ENCODE data around the gene SMNDC1. TPM values are rescaled to one million over a fixed set of nuclear protein-coding genes. Genes with fewer than 3 reads are reported as not detected.
"Not testable (repeated sequence)": the region's sequence is repeated elsewhere in the genome, so short reads cannot be mapped to it uniquely, and the experiment has no call there.

The SMNDC1 gene
- total and polyA plus RNA-seq, 8 donors: 24.2 to 52.6 (median 45.4) TPM

DNA sequence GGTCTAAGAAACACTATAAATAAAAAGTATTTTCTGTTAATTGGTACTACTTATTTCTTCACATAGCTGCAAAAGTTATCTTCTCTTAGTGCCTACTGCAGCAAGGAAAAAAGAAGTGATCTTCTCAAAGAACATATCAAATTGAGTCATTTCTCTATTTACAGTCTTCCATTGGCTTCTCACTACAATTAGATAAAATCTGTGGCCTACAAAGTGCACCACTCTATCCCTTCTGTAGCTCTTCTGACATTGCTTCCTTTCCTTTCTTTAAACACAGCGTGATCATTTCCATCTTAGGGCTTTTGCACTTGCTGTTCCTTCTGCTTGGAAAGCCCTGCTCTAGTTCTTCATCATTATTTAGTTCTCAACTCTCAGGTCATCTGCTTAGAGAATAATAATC, 52.6 kb downstream of the SMNDC1 start:
- H3K27ac ChIP-seq: no peak overlapping the region
- intact Hi-C loops (cut with DNase I): no loop called here
- no peaks in the 10 kb centered on the region for H3K36me3 ChIP-seq
- no peak overlapping the region for H3K4me3 ChIP-seq
- no peaks in the 10 kb centered on the region for H3K4me1 ChIP-seq
- TF ChIP-seq, protein P1, sequence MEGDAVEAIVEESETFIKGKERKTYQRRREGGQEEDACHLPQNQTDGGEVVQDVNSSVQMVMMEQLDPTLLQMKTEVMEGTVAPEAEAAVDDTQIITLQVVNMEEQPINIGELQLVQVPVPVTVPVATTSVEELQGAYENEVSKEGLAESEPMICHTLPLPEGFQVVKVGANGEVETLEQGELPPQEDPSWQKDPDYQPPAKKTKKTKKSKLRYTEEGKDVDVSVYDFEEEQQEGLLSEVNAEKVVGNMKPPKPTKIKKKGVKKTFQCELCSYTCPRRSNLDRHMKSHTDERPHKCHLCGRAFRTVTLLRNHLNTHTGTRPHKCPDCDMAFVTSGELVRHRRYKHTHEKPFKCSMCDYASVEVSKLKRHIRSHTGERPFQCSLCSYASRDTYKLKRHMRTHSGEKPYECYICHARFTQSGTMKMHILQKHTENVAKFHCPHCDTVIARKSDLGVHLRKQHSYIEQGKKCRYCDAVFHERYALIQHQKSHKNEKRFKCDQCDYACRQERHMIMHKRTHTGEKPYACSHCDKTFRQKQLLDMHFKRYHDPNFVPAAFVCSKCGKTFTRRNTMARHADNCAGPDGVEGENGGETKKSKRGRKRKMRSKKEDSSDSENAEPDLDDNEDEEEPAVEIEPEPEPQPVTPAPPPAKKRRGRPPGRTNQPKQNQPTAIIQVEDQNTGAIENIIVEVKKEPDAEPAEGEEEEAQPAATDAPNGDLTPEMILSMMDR (IDR thresholded peaks at IDR 0.05): no peak
- H3K27me3 ChIP-seq: no peaks in the 10 kb centered on the region
- DNase-seq (no peak), ATAC-seq (no peak)
- no peaks in the 10 kb centered on the region for H3K9me3 ChIP-seq

DNA sequence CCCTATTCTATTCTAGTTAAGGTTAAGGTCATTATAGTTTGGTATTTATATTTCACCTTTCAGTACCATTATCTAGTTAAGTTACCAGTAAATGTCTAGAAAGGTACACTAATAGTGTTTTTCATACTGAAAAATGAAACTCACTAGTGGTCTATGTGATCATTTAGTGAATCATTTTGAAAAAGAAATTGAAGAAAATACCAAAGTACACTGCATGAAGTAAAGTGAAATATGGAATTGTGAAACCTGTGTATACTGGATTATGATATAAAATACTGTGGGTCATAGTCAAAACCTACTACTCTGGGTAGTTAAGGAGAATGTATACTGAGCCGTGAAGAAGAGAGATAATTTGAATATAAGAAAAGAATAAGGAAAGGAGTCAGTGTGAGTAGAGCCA, 53.3 kb downstream of the SMNDC1 start:
- H3K4me1 ChIP-seq; H3K4me3 ChIP-seq; H3K36me3 ChIP-seq; H3K9me3 ChIP-seq; H3K27ac ChIP-seq; DNase-seq; intact Hi-C loops (cut with DNase I); H3K27me3 ChIP-seq; ATAC-seq: not testable (repeated sequence)

DNA sequence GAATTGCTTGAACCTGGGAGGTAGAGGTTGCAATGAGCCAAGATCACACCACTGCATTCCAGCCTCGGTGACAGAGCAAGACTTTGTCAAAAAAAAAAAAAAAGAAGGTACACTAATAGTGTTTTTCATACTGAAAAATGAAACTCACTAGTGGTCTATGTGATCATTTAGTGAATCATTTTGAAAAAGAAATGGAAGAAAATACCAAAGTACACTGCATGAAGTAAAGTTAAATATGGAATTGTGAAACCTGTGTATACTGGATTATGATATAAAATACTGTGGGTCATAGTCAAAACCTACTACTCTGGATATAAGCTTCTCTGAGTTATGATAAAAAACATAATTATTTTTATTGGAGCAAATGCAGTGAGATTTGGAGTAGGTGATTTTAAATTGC, 55.2 kb downstream of the SMNDC1 start:
- intact Hi-C loops (cut with DNase I); H3K4me3 ChIP-seq; H3K4me1 ChIP-seq; H3K9me3 ChIP-seq; ATAC-seq; DNase-seq; H3K27me3 ChIP-seq; H3K27ac ChIP-seq; H3K36me3 ChIP-seq: not testable (repeated sequence)

DNA sequence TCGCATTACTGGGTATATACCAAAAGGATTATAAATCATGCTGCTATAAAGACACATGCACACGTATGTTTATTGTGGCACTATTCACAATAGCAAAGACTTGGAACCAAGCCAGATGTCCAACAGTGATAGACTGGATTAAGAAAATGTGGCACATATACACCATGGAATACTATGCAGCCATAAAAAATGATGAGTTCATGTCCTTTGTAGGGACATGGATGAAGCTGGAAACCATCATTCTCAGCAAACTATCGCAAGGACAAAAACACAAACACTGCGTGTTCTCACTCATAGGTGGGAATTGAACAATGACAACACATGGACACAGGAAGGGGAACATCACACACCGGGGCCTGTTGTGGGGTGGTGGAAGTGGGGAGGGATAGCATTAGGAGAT, 56.9 kb downstream of the SMNDC1 start:
- ATAC-seq; H3K4me3 ChIP-seq; H3K27me3 ChIP-seq; intact Hi-C loops (cut with DNase I); H3K36me3 ChIP-seq; H3K9me3 ChIP-seq; DNase-seq; H3K4me1 ChIP-seq; H3K27ac ChIP-seq: not testable (repeated sequence)

DNA sequence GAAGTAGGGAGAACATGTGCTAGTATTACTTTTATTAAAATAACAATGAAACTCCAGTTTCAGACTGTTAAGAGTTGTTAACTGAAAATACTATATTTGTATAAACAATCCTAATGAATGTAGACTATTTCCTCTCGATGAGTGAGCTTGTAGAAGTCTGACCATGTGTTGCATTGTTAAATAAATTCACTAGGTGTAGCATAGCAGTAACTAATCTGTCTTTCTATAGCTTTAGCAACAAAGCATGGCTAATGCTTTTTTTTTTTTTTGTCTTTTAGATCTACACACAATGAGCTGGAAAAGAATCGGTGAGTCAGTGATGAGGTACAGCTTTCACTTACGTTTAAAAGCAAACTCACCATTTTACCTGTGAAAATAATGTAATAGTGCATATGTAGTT, 60.2 kb downstream of the SMNDC1 start:
- Histone ChIP-seq H3K9me3 (no peaks in the 10 kb centered on the region), H3K4me3 (no peak overlapping the region), H3K27me3 (no peaks in the 10 kb centered on the region), H3K27ac (no peak overlapping the region), H3K36me3 (peaks cover 0 to 8% of the 10 kb centered on the region in 2 donors), H3K4me1 (peaks cover 0 to 4% of the 10 kb centered on the region in 2 donors)
- intact Hi-C loops (cut with DNase I): no loop called here
- ATAC-seq (no peak), DNase-seq (no peak)
- TF ChIP-seq, protein P1 (IDR thresholded peaks at IDR 0.05): no peak

DNA sequence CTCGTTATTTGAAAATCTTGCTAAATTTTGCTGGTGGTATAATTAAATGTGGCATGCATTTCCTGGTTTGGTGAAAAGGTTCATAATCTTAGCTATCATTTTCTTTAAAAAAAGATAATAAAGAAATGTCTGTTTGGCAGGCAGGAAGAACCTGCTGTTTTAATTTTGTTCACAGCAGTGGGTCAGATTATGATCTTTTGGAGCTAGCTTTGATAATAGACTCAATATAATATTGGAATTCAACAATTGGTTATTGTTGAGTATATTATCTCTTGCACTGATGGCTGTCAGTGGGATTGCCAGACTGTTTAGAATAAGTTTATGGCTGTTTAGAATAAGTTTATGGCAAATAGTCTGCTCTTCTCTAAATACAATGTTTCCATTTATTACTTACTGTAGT, 62.2 kb downstream of the SMNDC1 start:
- H3K36me3 ChIP-seq: peaks cover 0 to 8% of the 10 kb centered on the region in 2 donors
- H3K4me1 ChIP-seq: peaks cover 0 to 4% of the 10 kb centered on the region in 2 donors
- no peaks in the 10 kb centered on the region for H3K9me3 ChIP-seq
- no peak overlapping the region for H3K27ac ChIP-seq
- intact Hi-C loops (cut with DNase I): no loop called here
- no peak for DNase-seq
- TF ChIP-seq, protein P1 (IDR thresholded peaks at IDR 0.05): no peak
- no peak for ATAC-seq
- H3K27me3 ChIP-seq: no peaks in the 10 kb centered on the region
- no peak overlapping the region for H3K4me3 ChIP-seq

DNA sequence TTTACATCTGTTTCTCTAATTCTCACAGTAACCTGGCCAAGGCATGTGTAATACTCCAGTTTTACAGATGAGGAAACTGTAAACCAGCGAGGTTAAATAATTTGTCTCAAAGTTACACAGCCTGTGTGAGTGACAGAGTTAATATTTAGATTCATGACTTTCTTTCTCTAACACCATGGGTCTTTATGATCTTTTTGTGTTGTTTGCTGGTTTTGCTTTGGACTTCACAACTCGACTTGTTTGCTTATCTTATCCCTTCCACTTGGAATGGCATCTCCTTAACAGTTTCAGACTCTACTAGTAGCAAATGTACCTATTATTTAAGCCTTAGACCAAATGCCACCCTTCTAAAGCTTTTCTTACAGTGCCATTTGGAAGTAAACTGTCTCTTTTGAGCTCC, 62.9 kb downstream of the SMNDC1 start:
- Histone ChIP-seq H3K9me3 (no peaks in the 10 kb centered on the region), H3K4me3 (no peak overlapping the region), H3K27ac (peak overlapping the region in 1 of 2 donors; percentile 18), H3K4me1 (peaks cover 0 to 4% of the 10 kb centered on the region in 2 donors), H3K27me3 (no peaks in the 10 kb centered on the region), H3K36me3 (peaks cover 0 to 8% of the 10 kb centered on the region in 2 donors)
- ATAC-seq: no peak
- intact Hi-C loops (cut with DNase I): no loop called here
- no peak for DNase-seq
- TF ChIP-seq, protein P1 (IDR thresholded peaks at IDR 0.05): no peak
